H1 (cell line): ENCODE measurements around the gene L1TD1. TPM values are rescaled to one million over a fixed set of nuclear protein-coding genes. Genes with fewer than 3 reads are reported as not detected.
A peak's percentile ranks its signal among the peaks of the same experiment; 100 is the strongest.

Experiments used
- BCL11A ChIP-seq, 2 experiments: IDR thresholded peaks; one replicate each; pipeline ENCODE4 v1.6.1; 2011; ENCODE audit warnings: low read depth in 2 of 2, low read length in 2 of 2, mild to moderate bottlenecking in 2 of 2
- CTBP2 ChIP-seq: IDR thresholded peaks from 2 replicates; pipeline ENCODE4 v1.7.0; 2011; ENCODE audit warnings: borderline replicate concordance, mild to moderate bottlenecking, moderate library complexity, mixed read lengths, low read length; ENCODE audit not compliant: insufficient read depth, insufficient read length
- EP300 ChIP-seq, 2 experiments: IDR thresholded peaks; 1 replicate in 1 of 2; 2 replicates in 1 of 2; pipeline ENCODE4 v1.6.1; 2011 to 2012; ENCODE audit warnings: low read depth in 2 of 2, low read length in 2 of 2, mild to moderate bottlenecking in 2 of 2, borderline replicate concordance in 1 of 2, inconsistent platforms in 1 of 2, moderate library complexity in 1 of 2
- GTF2F1 ChIP-seq: IDR thresholded peaks from 2 replicates; pipeline ENCODE4 v1.6.1; 2012; ENCODE audit warnings: low read depth, low read length, improper control_type of control experiment, borderline replicate concordance
- KDM5A ChIP-seq: fragments of 200-600 bp; IDR thresholded peaks from 2 replicates; pipeline ENCODE4 v1.7.1; 2012; ENCODE audit warnings: mild to moderate bottlenecking, low read length, inconsistent platforms, mixed read lengths
- NRF1 ChIP-seq: IDR thresholded peaks from 2 replicates; pipeline ENCODE4 v1.6.1; 2011; ENCODE audit warnings: mild to moderate bottlenecking, low read depth, low read length, improper control_type of control experiment
- PHF8 ChIP-seq: fragments of 200-600 bp; sonication (generic); conservative IDR thresholded peaks from 2 replicates; pipeline ENCODE4 v1.7.1; 2012; ENCODE audit warnings: low read depth, mild to moderate bottlenecking, inconsistent platforms, low read length, moderate library complexity
- POLR2AphosphoS5 ChIP-seq: IDR thresholded peaks from 2 replicates; pipeline ENCODE4 v1.6.1; 2011; ENCODE audit warnings: low read depth, low read length
- POU5F1 ChIP-seq: IDR thresholded peaks from 2 replicates; pipeline ENCODE4 v1.6.1; 2011; ENCODE audit warnings: low read depth, mild to moderate bottlenecking, low read length, moderate library complexity
- RBBP5 ChIP-seq: IDR thresholded peaks from 2 replicates; pipeline ENCODE4 v1.7.1; 2012; ENCODE audit warnings: low read depth, mild to moderate bottlenecking, inconsistent platforms, low read length, moderate library complexity, borderline replicate concordance
- SP2 ChIP-seq: IDR thresholded peaks from 2 replicates; pipeline ENCODE4 v1.6.1; 2012; ENCODE audit warnings: mild to moderate bottlenecking, low read length, inconsistent platforms
- TAF7 ChIP-seq: optimal IDR thresholded peaks from 2 replicates; pipeline ENCODE3; 2011; ENCODE audit warnings: low read depth, mild to moderate bottlenecking, inconsistent platforms, low read length, moderate library complexity, borderline replicate concordance
- TBP ChIP-seq: IDR thresholded peaks from 2 replicates; pipeline ENCODE4 v1.6.1; 2011; ENCODE audit warnings: low read depth, low read length, improper control_type of control experiment
- TEAD4 ChIP-seq: IDR thresholded peaks from 2 replicates; pipeline ENCODE4 v1.6.1; 2012; ENCODE audit warnings: low read depth, low read length, inconsistent platforms, mixed read lengths
- ZNF274 ChIP-seq: IDR thresholded peaks from 2 replicates; pipeline ENCODE4 v1.7.0; 2012; ENCODE audit warnings: low read length, borderline replicate concordance; ENCODE audit errors: extremely low read depth
- polyA plus RNA-seq, 7 experiments: library from polyadenylated mRNA; depleted of rRNA in 3 of 7; stranded (reverse) in 5 of 7; unstranded in 2 of 7; fragments of >200 nt in 5 of 7; fragments of 200-250 nt in 2 of 7; gene quantifications; 1 replicate in 5 of 7; 2 replicates in 1 of 7; 4 replicates in 1 of 7; pipeline versions ENCODE4 v1.2.1 to v1.2.3, GENCODE V29; 2011 to 2013; ENCODE audit warnings: missing spikeins in 2 of 7, mixed read lengths in 2 of 7
- total RNA-seq: library from RNA; stranded (reverse); fragmentation: NEBNext Ultra II Directional; extraction: Animal tissue kit (Norgen Biotek cat#: 25700); gene quantifications from 2 replicates; pipeline ENCODE4 v1.2.1, GENCODE V29; 2021
- TF ChIP-seq, protein P1 (sequence below): IDR thresholded peaks from 2 replicates; pipeline ENCODE4 v1.6.1; 2012; ENCODE audit warnings: inconsistent platforms
- TF ChIP-seq, protein P2 (sequence below): IDR thresholded peaks from 2 replicates; pipeline ENCODE4 v1.6.1; 2012; ENCODE audit warnings: low read length, inconsistent platforms

L1TD1 gene
- total and polyA plus RNA-seq, 2 of the 8 experiments (the other 6 are each of a cell fraction or from before 2014, with no cell fraction given), result 35.3 to 441 TPM

DNA sequence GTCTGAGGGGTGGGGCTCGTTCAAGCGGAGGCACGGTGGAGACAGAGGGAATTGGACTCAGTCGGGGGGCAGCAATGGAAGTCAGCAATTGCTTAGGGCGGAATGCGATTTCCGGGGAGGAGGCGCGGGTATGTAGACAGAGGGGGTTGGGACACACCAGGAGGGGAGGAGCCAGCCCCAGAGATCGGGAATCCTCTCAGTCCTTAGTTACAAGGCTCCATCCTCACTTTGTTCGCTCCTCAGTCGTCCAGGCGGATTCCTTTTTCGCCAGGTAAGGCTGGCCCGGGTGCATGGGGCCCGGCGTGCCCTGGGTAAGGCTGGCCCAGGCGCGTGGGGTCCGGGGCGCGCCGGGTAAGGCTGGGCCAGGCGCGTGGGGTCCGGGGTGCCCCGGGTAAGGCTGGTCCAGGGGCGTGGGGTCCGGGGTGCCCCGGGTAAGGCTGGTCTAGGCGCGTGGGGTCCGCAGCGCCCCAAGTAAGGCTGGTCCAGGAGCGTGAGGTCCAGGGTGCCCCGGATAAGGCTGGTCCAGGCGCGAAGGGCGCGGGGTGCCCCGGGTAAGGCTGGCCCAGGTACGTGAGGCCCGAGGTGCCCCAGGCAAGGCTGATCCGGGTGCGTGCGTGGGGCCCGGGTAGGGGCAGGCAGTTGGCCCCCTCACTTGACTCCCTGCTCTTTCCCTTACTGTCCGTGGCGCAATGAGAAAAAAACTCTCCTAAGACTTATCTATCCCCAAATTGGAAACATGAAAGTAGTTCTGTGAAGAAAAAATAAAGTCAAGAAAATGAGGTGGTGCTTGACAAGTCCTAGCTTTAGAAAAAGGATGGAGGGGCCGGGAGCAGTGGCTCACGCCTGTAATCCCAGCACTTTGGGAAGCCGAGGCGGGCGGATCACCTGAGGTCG is at the start of gene L1TD1 (continued):
- TF ChIP-seq BCL11A (IDR thresholded peaks at IDR 0.05; ENCODE audit: low read depth in 2 of 2, low read length in 2 of 2) (no peak), RBBP5 (0 out of 2 replicates have a peak, but pooled peaks have one; percentile 36), PHF8 (peak; percentile 73), TEAD4 (peak; percentile 96), NRF1 (no peak), KDM5A (no peak), SP2 (no peak), POU5F1 (no peak), TBP (peak; percentile 95), EP300 (IDR thresholded peaks at IDR 0.05; ENCODE audit: borderline replicate concordance in 1 of 2, low read depth in 2 of 2, low read length in 2 of 2) (no peak; a peak in 1 of 3 replicates), GTF2F1 (peak; percentile 82; the same call in 1 of the 2 replicates), TAF7 (peak; percentile 97), ZNF274 (no peak), CTBP2 (no peak), POLR2AphosphoS5 (peak; percentile 98)
- TF ChIP-seq, protein P1, sequence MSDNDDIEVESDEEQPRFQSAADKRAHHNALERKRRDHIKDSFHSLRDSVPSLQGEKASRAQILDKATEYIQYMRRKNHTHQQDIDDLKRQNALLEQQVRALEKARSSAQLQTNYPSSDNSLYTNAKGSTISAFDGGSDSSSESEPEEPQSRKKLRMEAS, result peak; percentile 54
- TF ChIP-seq, protein P2, sequence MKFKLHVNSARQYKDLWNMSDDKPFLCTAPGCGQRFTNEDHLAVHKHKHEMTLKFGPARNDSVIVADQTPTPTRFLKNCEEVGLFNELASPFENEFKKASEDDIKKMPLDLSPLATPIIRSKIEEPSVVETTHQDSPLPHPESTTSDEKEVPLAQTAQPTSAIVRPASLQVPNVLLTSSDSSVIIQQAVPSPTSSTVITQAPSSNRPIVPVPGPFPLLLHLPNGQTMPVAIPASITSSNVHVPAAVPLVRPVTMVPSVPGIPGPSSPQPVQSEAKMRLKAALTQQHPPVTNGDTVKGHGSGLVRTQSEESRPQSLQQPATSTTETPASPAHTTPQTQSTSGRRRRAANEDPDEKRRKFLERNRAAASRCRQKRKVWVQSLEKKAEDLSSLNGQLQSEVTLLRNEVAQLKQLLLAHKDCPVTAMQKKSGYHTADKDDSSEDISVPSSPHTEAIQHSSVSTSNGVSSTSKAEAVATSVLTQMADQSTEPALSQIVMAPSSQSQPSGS, result 0 out of 2 replicates have a peak, but pooled peaks have one; percentile 14
